CD4-positive, alpha-beta T cell treated with Interleukin-21 for 1 hour (primary cell): ENCODE measurements around the gene SLC4A2.
"Not testable (repeated sequence)": the region's sequence is repeated elsewhere in the genome, so short reads cannot be mapped to it uniquely, and the experiment has no call there.

Source experiments
- DNase-seq: peaks from one replicate; pipeline ENCODE4 v3.0.0-alpha.2; 2020

SLC4A2 gene, protein sequence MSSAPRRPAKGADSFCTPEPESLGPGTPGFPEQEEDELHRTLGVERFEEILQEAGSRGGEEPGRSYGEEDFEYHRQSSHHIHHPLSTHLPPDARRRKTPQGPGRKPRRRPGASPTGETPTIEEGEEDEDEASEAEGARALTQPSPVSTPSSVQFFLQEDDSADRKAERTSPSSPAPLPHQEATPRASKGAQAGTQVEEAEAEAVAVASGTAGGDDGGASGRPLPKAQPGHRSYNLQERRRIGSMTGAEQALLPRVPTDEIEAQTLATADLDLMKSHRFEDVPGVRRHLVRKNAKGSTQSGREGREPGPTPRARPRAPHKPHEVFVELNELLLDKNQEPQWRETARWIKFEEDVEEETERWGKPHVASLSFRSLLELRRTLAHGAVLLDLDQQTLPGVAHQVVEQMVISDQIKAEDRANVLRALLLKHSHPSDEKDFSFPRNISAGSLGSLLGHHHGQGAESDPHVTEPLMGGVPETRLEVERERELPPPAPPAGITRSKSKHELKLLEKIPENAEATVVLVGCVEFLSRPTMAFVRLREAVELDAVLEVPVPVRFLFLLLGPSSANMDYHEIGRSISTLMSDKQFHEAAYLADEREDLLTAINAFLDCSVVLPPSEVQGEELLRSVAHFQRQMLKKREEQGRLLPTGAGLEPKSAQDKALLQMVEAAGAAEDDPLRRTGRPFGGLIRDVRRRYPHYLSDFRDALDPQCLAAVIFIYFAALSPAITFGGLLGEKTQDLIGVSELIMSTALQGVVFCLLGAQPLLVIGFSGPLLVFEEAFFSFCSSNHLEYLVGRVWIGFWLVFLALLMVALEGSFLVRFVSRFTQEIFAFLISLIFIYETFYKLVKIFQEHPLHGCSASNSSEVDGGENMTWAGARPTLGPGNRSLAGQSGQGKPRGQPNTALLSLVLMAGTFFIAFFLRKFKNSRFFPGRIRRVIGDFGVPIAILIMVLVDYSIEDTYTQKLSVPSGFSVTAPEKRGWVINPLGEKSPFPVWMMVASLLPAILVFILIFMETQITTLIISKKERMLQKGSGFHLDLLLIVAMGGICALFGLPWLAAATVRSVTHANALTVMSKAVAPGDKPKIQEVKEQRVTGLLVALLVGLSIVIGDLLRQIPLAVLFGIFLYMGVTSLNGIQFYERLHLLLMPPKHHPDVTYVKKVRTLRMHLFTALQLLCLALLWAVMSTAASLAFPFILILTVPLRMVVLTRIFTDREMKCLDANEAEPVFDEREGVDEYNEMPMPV

DNA sequence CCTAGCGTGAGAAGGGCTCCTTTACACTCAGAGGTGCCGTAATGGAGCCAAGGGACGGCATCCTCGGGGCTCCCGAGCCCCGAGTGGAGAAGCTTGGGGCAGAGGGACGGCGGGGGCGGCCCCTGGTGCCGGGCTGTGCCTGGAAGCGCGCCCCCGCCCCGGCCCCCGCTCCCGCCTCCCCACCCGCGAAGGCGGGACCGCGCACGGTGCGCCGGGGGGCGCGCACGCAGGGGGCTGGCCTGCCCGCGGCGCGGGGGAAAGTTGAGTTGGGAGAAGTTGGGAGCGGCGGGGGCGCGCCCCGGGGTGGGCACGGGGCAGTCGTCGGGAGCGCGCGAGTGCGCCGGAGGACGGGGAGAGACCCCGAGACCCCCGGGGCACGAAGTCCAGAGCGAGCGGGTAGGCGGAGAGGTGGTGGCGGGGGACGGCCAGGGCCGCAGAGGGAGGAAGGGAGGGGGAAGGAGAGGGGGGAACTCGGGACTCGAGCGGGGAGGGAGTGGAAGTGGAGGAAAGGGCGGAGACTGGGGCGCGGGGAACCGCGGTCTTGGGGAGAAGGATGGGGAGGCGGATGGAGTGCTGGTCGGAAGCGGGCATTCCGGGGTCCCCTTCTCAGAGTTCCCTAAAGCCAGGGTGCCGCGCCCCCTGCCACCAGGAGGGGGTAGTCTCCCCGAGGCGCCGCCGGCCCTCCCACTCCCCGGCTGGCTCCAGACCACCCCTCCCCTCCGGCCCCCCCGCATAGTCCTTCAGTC, at the start of gene SLC4A2:
Gene SLC4A2 (plus strand): TSS at position 223 of the 746 bp plus-strand sequence. CDS start 2,399 bp downstream, outside the sequence.
- DNase-seq: peak; percentile 71

DNA sequence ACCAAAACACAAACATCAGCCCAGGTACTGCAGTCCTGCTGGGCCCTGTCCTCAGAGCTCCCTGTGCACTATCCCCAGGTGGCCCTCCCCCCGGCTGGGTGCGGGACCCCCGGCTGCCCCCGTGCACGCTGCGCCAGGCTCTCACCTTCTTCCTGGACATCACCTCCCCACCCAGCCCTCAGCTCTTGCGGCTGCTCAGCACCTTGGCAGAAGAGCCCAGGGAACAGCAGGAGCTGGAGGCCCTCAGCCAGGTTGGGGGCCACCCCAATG, 49.4 kb upstream of the SLC4A2 start:
- DNase-seq: no peak

DNA sequence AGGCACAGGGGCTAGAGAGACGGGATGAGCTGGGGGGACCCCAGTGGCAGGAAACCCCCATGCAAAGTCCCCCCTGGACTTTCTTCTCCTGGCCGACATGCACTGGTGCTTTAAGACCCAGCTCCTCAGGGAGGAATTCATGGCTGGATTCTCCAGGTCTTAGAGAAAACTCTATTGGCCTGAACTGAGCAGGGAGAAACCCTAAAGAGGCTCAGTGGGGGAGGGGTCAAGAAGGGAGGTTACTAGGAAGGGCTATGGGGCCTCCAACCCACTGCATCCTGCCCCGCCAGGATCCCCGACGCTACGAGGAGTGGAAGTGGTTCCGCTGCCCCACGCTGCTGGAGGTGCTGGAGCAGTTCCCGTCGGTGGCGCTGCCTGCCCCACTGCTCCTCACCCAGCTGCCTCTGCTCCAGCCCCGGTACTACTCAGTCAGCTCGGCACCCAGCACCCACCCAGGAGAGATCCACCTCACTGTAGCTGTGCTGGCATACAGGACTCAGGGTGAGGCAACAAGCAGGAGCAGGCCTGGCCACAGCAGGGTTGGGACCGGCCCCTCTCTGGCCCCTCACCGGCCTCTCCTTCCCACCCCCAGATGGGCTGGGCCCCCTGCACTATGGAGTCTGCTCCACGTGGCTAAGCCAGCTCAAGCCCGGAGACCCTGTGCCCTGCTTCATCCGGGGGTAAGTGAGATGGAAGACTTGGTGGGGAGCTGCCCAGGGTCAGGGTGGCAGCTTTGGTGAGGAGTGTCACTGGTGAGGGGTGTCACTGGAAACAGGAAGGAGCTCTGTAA, 48.9 kb upstream of the SLC4A2 start:
- peak; percentile 57 for DNase-seq

DNA sequence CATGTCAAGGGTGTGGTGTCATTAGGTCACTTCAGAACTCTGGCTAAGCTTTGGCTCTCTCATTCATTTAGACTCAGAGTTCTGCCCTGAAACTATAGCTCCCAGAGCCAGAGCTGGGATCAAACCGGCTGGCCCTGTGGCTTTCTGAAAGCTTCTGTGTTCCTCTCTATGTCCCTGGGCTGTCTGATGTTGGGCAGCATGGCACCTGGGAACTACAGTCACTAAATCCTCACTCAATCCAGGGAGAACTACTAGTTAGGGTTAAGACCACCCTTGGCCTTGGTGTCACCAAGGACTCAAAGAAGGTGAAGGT, 48.3 kb upstream of the SLC4A2 start:
- DNase-seq: peak; percentile 51

DNA sequence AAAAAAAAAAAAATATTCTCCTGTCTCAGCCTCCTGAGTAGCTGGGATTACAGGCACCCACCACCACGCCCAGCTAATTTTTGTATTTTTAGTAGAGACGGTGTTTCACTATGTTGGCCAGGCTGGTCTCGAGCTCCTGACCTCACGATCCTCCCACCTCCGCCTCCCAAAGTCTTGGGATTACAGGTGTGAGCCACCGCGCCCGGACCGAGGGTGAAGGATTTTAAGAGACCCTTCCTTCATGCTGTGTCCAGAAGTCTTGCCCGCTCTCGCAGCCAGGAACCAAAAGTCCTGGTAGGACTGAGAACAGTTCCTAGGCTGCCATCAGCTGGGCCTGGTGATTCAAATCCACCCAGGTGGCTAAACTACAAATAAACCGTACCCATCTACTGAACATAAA, 47.8 kb upstream of the SLC4A2 start:
- DNase-seq: not testable (repeated sequence)

DNA sequence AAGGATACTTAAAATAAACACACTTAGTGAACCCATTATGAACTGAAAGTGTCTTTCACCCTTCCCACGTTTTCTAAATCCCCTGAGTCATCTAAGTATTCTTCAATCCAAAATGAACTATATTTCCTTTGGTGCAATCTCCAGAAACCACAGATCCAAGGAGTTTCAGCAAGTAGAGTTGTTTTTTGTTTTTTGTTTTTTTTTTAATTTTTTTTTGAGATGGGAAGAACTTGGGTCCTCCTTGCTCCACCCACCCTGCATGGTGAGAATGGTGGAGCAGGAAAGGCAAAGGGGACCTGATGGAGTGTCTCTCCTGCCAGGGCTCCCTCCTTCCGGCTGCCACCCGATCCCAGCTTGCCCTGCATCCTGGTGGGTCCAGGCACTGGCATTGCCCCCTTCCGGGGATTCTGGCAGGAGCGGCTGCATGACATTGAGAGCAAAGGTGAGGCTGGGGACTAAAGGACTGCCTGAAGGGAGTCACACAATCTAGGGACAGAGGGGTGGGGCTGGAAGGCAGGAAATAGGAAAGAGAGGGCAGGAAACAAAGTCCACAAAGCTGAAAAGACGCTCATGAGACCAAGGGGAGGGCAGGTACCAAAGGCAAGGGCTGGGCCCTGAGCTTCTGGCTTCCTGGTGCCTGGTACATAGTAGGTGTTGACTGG, 47.2 kb upstream of the SLC4A2 start:
- no peak for DNase-seq

DNA sequence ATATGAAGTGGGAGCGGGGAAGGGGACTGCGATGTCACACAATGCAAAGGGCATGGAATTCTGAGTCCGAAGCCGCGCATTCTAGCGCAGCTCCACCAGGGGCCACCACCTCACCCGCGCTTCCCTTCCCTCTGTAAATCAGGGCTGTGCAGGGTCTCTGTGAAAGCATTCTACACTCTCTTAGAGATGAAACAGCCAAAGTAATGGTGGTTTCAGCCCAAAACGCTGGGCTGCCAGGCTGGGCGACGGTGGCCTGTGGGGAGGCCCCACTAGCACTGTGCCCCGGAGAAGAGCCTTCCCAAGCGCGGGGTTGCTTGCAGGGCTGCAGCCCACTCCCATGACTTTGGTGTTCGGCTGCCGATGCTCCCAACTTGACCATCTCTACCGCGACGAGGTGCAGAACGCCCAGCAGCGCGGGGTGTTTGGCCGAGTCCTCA, 46.5 kb upstream of the SLC4A2 start:
- no peak for DNase-seq

DNA sequence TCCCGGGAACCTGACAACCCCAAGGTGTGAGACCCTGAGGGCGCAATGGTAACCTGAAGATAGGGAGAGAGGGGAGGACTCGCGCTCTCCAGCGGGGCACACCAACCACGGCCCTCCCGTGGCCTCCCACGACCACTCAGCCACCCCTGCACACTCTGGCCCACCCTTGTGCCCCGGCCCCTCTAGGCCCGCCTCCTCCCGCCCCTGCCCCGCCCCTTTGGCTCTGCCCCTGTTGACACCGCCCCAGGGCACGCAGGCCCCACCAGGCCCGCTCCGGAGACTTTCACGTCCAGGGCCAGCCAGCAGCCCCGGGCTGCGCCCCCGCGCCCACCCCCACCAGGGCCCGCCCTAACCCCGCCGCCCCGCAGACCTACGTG, 46.0 kb upstream of the SLC4A2 start:
- DNase-seq: no peak

DNA sequence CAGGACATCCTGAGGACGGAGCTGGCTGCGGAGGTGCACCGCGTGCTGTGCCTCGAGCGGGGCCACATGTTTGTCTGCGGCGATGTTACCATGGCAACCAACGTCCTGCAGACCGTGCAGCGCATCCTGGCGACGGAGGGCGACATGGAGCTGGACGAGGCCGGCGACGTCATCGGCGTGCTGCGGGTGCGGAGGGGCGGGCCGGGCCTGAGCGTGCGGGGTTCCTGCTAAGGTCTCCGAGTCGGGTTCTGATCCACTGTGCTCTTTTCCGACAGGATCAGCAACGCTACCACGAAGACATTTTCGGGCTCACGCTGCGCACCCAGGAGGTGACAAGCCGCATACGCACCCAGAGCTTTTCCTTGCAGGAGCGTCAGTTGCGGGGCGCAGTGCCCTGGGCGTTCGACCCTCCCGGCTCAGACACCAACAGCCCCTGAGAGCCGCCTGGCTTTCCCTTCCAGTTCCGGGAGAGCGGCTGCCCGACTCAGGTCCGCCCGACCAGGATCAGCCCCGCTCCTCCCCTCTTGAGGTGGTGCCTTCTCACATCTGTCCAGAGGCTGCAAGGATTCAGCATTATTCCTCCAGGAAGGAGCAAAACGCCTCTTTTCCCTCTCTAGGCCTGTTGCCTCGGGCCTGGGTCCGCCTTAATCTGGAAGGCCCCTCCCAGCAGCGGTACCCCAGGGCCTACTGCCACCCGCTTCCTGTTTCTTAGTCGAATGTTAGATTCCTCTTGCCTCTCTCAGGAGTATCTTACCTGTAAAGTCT, 45.5 kb upstream of the SLC4A2 start:
- DNase-seq: peak; percentile 96

DNA sequence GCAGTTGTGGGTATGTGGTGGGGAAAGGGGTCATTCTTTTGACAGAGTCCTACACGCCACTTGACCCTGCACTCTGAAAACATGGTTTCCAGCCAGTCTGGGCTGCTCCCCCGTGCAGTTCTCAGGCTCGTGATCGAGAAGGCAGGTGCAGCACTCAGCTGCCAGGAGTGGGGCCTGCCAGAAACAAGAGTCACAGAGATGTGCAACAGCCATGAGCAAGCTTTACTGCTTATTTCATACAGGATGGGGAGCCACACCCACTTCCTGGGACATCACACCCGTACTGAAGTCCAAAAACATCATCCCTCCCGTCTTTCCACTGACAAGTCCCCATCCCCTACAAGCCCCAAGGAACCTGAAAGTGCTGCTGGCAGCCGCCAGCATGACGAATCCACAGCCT, 44.4 kb upstream of the SLC4A2 start:
- peak; percentile 42 for DNase-seq

DNA sequence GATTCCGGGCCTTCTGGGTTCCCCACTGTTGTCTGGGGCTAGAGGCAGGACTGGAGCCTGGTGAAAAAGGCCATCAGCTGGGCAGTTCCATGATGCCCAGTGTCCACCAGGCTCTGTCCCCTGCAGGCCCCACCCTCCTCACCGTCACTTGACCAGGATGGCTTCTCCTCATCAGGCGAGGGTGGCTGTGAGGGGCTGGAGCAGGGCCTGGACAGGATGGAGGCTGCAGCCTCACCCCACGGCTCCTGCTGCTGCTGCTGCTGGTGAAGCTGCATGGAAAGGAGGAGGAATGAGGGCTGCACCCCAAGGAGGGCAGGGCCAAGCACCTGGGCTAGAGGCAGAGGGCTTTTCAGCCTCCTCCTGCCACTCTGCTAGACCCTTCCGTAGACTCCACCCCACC, 43.4 kb upstream of the SLC4A2 start:
- no peak for DNase-seq

DNA sequence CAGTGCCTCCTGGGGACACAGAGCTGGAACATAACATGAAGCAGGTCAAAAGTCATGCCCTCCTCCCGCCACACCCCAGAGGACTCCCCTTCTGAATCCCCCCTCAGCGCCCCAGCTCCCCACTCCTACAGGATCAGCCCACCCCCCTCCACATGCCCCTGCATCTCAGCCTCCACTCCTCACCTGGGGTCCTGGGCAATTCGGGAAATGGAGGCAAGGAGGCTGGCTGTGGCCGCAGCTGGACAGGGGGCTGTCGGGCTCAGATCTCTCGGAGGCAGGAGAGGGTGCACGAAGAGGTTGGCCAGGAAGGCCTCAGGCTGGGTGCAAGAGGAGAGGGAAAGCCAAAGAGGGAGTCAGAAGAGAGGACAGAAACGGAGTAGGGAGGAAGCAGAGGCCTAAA, 42.9 kb upstream of the SLC4A2 start:
- no peak for DNase-seq

DNA sequence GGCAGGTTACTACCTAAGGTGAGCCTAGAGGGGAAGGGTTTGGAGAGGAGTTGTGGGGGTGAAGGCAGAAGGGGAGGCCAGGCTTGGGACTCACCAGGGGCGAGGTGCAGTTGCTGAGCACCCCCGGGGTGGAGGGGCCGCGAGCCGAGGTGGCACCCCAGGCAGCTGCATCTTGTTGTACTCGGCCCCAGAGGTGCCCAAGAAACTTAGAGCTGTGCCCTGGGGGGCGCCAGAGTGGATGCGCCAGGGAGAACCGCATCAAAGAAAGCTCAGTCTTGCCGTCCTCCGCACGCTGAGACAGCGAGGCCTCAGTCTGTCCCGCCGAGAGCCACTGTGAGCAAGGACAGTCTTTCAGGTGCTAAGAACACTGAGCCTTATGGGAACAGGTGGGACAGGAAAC, 42.4 kb upstream of the SLC4A2 start:
- no peak for DNase-seq

DNA sequence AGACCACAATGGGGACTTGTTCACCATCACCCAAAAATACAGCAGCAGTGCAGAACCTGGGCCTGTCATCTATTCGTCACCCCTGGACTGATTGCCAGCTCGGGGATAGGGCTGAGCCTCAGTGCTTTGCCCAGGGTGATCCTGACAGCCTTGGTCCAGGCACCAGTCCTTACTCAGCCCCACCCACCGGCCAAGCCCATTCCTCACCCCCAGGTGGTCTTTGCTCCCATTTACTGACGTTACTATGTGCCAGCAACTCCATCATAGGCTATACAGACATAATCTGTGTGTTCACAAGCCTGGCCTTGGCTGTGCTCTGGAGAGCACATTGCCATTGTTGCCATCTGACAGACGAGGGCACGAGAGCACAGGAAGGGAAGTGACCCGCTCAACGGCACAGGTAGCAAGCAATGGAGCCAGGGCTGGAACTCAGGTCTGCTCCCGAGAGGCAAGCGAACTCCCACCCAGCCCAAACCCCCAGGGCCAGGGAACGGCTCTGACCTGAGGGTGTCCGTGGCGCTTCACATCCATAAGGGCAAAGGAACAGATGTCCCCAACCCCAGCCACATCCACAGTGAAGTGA, 41.9 kb upstream of the SLC4A2 start:
- DNase-seq: no peak

DNA sequence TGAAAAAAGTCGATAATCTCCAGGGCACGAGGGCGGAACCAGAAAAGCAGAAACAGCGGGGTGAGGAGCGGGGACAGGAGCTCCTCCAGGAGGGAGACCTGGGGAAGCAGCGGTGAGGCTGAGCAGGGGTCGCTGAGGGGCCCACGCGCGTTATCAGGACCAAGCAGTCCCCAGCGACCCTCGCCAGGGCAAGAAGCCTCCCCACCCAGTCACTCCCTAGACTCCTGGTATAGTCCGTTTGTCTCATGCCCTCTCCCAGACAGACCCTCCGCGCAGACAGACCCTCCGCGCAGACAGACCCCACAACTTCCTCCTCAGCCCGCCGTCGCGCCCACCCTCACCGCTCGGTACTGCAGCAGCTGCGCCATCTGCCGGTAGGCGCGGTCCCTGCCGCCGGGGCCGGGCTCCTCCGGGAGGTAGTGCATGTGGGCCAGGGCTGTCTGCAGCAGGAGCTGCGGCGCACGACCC, 41.4 kb upstream of the SLC4A2 start:
- peak; percentile 83 for DNase-seq

DNA sequence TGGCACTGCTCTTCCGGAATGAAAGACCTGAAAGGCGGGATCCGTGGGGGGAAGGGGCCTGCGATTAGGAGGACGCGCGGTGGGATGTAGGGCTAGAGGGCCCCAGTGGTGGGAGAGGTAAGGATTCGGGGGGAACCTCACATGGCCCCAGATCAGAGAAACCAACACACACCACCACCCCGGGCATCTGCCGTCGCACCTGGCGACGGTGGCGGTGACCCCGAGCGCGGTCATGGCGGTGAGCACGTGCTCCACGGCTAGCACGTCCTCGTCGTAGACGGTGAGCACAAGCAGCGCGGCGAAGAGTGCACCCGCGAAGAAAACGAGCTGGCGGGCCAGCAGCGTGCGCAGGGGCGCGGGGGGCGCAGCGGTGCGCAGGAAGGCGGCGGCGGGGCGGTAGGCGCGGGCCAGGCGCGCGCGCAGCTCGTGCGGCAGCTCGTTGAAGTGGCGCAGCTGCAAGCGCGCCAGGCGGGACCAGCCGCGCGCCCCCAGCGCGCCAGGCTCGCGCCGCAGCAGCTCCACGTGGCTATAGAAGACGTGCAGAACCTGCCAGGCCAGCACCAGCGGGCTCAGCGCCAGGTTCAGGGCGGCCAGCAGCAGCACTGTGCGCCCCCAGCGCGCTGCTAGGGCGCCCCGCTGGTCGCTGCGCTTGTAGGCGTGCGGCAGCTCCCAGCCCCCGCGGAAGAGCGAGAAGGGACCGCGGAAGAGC, 40.8 kb upstream of the SLC4A2 start:
- peak; percentile 44 for DNase-seq

DNA sequence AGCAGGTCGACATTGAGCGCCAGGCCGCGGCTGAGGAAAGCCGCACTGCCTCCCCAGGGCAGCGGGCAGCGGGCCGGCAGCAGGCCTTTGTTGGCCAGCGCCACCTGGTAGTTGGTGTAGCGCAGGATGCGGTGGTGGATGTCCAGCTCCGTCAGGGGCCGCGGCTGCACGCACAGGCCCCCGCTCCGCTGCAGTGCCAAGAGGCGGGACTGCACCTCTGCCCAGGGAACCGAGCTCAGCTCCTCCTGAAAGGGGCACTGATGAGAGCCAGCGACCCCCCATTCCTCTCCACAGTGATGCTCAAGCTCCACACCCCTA, 40.3 kb upstream of the SLC4A2 start:
- no peak for DNase-seq

DNA sequence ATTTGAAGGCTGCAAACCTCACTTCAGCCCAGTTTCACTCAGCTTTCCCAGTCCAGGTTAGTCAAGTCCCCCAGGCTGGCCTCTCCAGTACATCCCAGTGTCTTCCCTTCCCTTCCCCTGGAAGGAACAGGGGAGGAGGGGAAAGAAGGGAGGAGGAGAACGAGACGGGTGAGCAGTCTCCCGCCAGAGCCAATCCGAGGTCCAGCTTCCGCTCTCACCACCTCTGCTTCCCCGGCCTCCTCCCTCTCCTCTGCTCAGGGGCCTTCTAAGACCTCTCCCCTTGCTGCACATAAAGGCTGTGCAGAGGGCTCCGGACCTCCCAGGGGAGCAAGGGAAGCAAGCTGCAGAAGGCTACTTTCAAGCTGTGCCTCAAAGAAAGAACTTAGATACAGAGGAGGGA, 39.2 kb upstream of the SLC4A2 start:
- DNase-seq: no peak

DNA sequence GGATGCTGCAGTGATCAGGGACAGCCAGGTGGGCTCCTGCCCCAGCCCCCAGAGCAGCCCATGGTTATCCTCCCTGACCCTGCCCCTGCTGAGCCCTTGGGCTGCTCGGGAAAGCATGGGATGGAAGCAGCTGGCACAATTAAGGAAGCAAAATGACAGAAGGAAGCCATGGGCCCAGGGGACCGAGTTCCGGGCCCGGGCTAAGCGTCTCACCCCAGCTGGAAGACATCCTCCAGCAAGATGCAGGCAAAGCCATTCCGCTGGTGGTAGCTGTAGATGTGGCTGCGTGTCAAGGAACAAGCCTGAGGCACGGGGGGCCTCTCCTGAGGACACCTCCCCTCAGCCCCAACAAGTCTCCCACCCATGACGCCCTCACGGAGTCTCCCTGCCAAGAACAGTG, 36.2 kb upstream of the SLC4A2 start:
- no peak for DNase-seq
